ENCODE measurements around the gene TP63. TPM values are rescaled to one million over a fixed set of nuclear protein-coding genes. Genes with fewer than 3 reads are reported as not detected.

TP63 gene
- polyA plus RNA-seq, 3 donors: not detected

DNA sequence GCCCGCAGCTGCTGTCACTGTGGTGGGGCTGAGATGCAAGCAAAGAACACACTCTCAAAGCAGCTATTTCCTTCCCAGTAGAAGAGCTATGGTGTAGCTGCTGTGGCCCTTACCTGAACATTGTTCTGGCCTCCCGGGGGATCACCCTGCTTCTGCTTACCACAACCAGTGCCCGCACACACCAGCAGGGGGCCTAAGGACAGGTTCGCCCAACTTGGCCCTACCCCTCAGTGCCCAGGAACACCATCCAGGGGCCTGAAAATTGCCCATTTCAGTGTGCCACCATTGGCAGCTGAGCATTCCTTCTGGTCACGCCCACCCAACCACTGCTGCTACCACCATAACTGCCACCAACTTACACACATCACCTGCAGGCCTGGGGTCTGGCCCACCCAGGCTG, 113.0 kb downstream of the TP63 start:
- WGBS (ENCODE audit: insufficient coverage): 96% methylated on average over 4 of the region's 5 CpGs
- H3K4me1 ChIP-seq (ENCODE audit: control insufficient read depth in 1 of 2, insufficient read depth in 2 of 2, low read length in 2 of 2): no peaks in the 10 kb centered on the region
- no peaks in the 10 kb centered on the region for H3K4me1 Mint-ChIP-seq

DNA sequence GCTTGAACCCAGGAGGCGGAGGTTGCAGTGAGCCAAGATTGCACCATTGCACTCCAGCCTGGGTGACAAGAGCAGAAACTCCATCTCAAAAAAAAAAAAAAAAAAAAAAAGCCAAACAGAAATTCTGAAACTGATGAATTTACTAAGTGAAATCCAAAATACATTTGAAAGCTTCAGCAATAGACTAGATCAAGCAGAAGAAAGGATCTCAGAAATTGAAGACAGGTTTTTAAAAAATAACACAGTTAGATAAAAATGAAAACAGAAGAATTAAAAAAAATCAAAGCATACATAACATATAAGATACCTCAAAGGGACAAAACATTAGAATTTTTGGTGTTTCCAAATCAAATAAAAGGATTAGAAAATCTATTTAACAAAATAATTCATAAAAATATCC, 114.4 kb downstream of the TP63 start:
- H3K4me3 Mint-ChIP-seq: no peak overlapping the region
- TF ChIP-seq, protein P1, sequence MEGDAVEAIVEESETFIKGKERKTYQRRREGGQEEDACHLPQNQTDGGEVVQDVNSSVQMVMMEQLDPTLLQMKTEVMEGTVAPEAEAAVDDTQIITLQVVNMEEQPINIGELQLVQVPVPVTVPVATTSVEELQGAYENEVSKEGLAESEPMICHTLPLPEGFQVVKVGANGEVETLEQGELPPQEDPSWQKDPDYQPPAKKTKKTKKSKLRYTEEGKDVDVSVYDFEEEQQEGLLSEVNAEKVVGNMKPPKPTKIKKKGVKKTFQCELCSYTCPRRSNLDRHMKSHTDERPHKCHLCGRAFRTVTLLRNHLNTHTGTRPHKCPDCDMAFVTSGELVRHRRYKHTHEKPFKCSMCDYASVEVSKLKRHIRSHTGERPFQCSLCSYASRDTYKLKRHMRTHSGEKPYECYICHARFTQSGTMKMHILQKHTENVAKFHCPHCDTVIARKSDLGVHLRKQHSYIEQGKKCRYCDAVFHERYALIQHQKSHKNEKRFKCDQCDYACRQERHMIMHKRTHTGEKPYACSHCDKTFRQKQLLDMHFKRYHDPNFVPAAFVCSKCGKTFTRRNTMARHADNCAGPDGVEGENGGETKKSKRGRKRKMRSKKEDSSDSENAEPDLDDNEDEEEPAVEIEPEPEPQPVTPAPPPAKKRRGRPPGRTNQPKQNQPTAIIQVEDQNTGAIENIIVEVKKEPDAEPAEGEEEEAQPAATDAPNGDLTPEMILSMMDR (IDR thresholded peaks at IDR 0.05): no peak

More for the DNA sequence above, 113.0 kb downstream of the TP63 start:
- Histone ChIP-seq H3K9ac (ENCODE audit: insufficient read depth, low read length, poor library complexity, severe bottlenecking) (no peak overlapping the region), H2AFZ (ENCODE audit: insufficient read depth, low read depth, low read length, poor library complexity, severe bottlenecking) (no peak overlapping the region), H3K4me3 (replicated peaks in 1 of 3; ENCODE audit: low read depth in 2 of 3, low read length in 3 of 3) (no peak overlapping the region), H3K9me3 (replicated peaks in 1 of 2; ENCODE audit: control insufficient read depth in 1 of 2, insufficient read depth in 1 of 2, low read length in 2 of 2) (peaks cover 15 to 17% of the 10 kb centered on the region in 2 donors), H3K27me3 (ENCODE audit: control insufficient read depth in 2 of 2, insufficient read depth in 2 of 2, low read length in 2 of 2) (no peaks in the 10 kb centered on the region), H3K4me2 (replicated peaks; ENCODE audit: extremely low read depth, low read length, poor library complexity, severe bottlenecking) (no peak overlapping the region), H3K79me2 (ENCODE audit: insufficient read depth, low read length) (no peaks in the 10 kb centered on the region), H4K20me1 (ENCODE audit: insufficient read depth, low read length) (no peaks in the 10 kb centered on the region), H3K27ac (ENCODE audit: low read depth in 1 of 2, low read length in 2 of 2) (no peak overlapping the region), H3K36me3 (replicated peaks in 1 of 2; ENCODE audit: control insufficient read depth in 1 of 2, insufficient read depth in 2 of 2, low read length in 2 of 2) (no peaks in the 10 kb centered on the region)
- TF ChIP-seq, protein P1 (IDR thresholded peaks at IDR 0.05): no peak
- peaks cover 12 to 24% (median 20%) of the 10 kb centered on the region in 7 donors for H3K9me3 Mint-ChIP-seq
- intact Hi-C loops (cut with micrococcal nuclease): no loop called here
- H3K27me3 Mint-ChIP-seq (ENCODE audit: low read depth in 3 of 3): no peaks in the 10 kb centered on the region
- no peak for DNase-seq
- no peak overlapping the region for H3K4me3 Mint-ChIP-seq
- H3K36me3 Mint-ChIP-seq: no peaks in the 10 kb centered on the region
- H3K27ac Mint-ChIP-seq: no peak overlapping the region

More for the DNA sequence above, 114.4 kb downstream of the TP63 start:
- H3K36me3 ChIP-seq (replicated peaks in 1 of 2; ENCODE audit: control insufficient read depth in 1 of 2, insufficient read depth in 2 of 2, low read length in 2 of 2): no peaks in the 10 kb centered on the region
- WGBS (ENCODE audit: insufficient coverage): no CpG with 5 or more reads among the region's 1 CpG
- H3K4me1 ChIP-seq (ENCODE audit: control insufficient read depth in 1 of 2, insufficient read depth in 2 of 2, low read length in 2 of 2): no peaks in the 10 kb centered on the region
- H4K20me1 ChIP-seq (ENCODE audit: insufficient read depth, low read length): no peaks in the 10 kb centered on the region
- no peak overlapping the region for H3K27ac ChIP-seq (ENCODE audit: low read depth in 1 of 2, low read length in 2 of 2)
- H3K79me2 ChIP-seq (ENCODE audit: insufficient read depth, low read length): no peaks in the 10 kb centered on the region
- peaks cover 0 to 2% (median 0%) of the 10 kb centered on the region in 3 donors for H3K27me3 Mint-ChIP-seq (ENCODE audit: low read depth in 3 of 3)
- H3K27ac Mint-ChIP-seq: no peak overlapping the region
- H3K4me3 ChIP-seq (replicated peaks in 1 of 3; ENCODE audit: low read depth in 2 of 3, low read length in 3 of 3): no peak overlapping the region
- intact Hi-C loops (cut with micrococcal nuclease): no loop called here
- H3K4me2 ChIP-seq (replicated peaks; ENCODE audit: extremely low read depth, low read length, poor library complexity, severe bottlenecking): no peak overlapping the region
- H3K36me3 Mint-ChIP-seq: no peaks in the 10 kb centered on the region
- DNase-seq: no peak
- no peak overlapping the region for H3K9ac ChIP-seq (ENCODE audit: insufficient read depth, low read length, poor library complexity, severe bottlenecking)
- H3K9me3 Mint-ChIP-seq: peaks cover 12 to 29% (median 20%) of the 10 kb centered on the region in 7 donors
- H3K4me1 Mint-ChIP-seq: no peaks in the 10 kb centered on the region
- H3K9me3 ChIP-seq (replicated peaks in 1 of 2; ENCODE audit: control insufficient read depth in 1 of 2, insufficient read depth in 1 of 2, low read length in 2 of 2): peaks cover 15 to 17% of the 10 kb centered on the region in 2 donors
- H3K27me3 ChIP-seq (ENCODE audit: control insufficient read depth in 2 of 2, insufficient read depth in 2 of 2, low read length in 2 of 2): no peaks in the 10 kb centered on the region
- no peak overlapping the region for H2AFZ ChIP-seq (ENCODE audit: insufficient read depth, low read depth, low read length, poor library complexity, severe bottlenecking)

Data from CD14-positive monocyte (primary cell).